ENCODE results near the gene LHX3. TPM values are rescaled to one million over a fixed set of nuclear protein-coding genes. Genes with fewer than 3 reads are reported as not detected.
A peak's percentile ranks its signal among the peaks of the same experiment; 100 is the strongest.

LHX3 gene
- total and polyA plus RNA-seq, 4 experiments from 2014 or later = not detected

GRCh38 chr9:136225748-136226679 is 21.1 kb upstream of the LHX3 start:
- CTCF ChIA-PET (ENCODE audit: partially characterized antibody) = interaction anchor here (0.6 to 1.5 kb wide), 3 partner anchors 9 to 14 kb away, joined by 3 to 4 read pairs (median 3); no protein-coding TSS in a partner anchor
- POLR2A ChIA-PET (ENCODE audit: partially characterized antibody) = interaction anchor here (0.6 to 1.3 kb wide), 2 partner anchors 19 to 41 kb away, joined by 3 read pairs; no protein-coding TSS in a partner anchor
- H3K27me3 ChIP-seq (ENCODE audit: insufficient read depth, low read length) = no peaks in the 10 kb centered on the region
- Mint-ChIP-seq H3K36me3 (peaks cover 16 to 38% of the 10 kb centered on the region in 2 donors), H3K4me1 (peaks cover 18 to 51% (median 22%) of the 10 kb centered on the region in 4 donors), H3K27me3 (no peaks in the 10 kb centered on the region), H3K9me3 (peaks cover 0 to 2% (median 0%) of the 10 kb centered on the region in 8 donors), H3K27ac (peak overlapping the region; percentile 88 to 99 (median 97)), H3K4me3 (peak overlapping the region; percentile 37 to 78 (median 70))
- intact Hi-C loops (cut with micrococcal nuclease) = no loop called here
- no peaks in the 10 kb centered on the region for H3K9me3 ChIP-seq (ENCODE audit: control insufficient read depth in 1 of 2, low read length in 2 of 2)
- peak overlapping the region; percentile 68 for H3K27ac ChIP-seq (ENCODE audit: low read depth, low read length)
- H3K4me3 ChIP-seq (ENCODE audit: low read length in 2 of 2) = peak overlapping the region in 1 of 2 donors; percentile 2
- peaks cover 19% of the 10 kb centered on the region for H3K36me3 ChIP-seq (ENCODE audit: insufficient read depth, low read length)
- peaks cover 40% of the 10 kb centered on the region for H3K4me1 ChIP-seq (ENCODE audit: insufficient read depth, low read length)
- peak; percentile 73 to 82 (median 77) for DNase-seq

DNA sequence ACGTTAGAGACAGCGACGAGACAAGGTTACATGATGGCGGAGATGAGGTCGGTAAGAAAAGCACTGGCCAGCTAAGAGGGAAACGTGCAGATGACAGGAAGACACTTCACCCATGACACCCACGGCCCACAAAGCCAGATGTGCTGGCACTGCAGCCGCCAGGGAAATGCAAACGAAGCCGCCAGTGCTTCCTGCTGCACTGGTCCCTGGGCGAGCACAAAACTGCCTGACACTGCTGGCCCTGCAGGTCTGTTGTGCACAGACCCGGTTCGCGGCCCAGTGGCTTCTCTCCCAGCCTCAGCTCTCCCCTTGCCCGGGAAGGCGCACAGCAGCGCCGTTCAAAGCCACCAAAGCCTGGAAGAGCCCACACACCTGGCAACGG is 20.4 kb upstream of the LHX3 start:
- H3K27me3 ChIP-seq (ENCODE audit: insufficient read depth, low read length) = no peaks in the 10 kb centered on the region
- Mint-ChIP-seq H3K9me3 (no peaks in the 10 kb centered on the region), H3K36me3 (peaks cover 20 to 43% of the 10 kb centered on the region in 2 donors), H3K4me1 (peaks cover 17 to 50% (median 24%) of the 10 kb centered on the region in 4 donors), H3K4me3 (peak overlapping the region; percentile 37 to 78 (median 72)), H3K27ac (peak overlapping the region; percentile 88 to 99 (median 97)), H3K27me3 (no peaks in the 10 kb centered on the region)
- peaks cover 46% of the 10 kb centered on the region for H3K4me1 ChIP-seq (ENCODE audit: insufficient read depth, low read length)
- DNase-seq = peak in 2 of 5 donors; percentile 58 to 68
- no peaks in the 10 kb centered on the region for H3K9me3 ChIP-seq (ENCODE audit: control insufficient read depth in 1 of 2, low read length in 2 of 2)
- peaks cover 21% of the 10 kb centered on the region for H3K36me3 ChIP-seq (ENCODE audit: insufficient read depth, low read length)
- ChIA-PET POLR2A (ENCODE audit: partially characterized antibody) (interaction anchor here (0.6 to 1.3 kb wide), 4 partner anchors 19 to 42 kb away, joined by 3 read pairs; partner anchors contain the start of gene QSOX2), CTCF (ENCODE audit: partially characterized antibody) (interaction anchor here (0.6 to 1.5 kb wide), 4 partner anchors 8 to 20 kb away, joined by 3 to 6 read pairs (median 4); no protein-coding TSS in a partner anchor)
- H3K4me3 ChIP-seq (ENCODE audit: low read length in 2 of 2) = peak overlapping the region in 1 of 2 donors; percentile 2
- peak overlapping the region; percentile 68 for H3K27ac ChIP-seq (ENCODE audit: low read depth, low read length)
- intact Hi-C loops (cut with micrococcal nuclease) = no loop called here

DNA sequence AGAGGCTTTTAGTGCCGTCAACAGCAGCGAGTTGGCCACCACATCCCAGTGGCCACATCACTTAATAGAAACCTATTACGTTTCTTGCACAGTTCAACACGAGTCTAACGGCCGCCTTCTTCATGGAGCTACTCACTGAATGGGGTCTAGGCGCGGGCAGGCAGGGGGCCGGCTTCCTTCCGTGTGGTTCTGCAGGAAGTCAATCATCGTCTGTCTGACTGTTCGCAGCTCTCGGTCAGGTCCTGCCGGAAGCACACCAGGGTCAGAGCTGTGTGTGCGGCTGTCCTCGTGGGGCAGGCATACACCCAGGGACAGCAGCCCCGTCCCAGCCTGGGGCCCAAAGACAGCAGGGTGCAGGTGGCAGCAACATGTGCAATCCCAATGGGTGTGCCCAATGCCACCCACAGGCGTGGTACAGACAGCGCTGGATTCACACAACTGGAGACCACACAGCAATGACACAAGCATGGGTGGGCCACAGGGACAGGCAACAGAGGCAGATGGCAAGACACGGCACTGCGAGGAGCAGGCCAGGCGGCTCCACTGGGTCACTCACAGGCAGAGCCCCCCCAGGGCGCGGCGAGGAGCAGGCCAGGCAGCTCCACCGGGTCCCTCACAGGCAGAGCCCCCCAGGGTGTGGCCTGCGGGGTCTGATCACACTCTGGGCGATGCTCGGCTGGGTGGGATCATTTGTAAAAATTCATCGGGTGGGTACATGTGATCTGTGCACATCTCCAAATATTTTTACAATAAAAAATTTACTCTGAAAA is 19.1 kb upstream of the LHX3 start:
- CTCF ChIA-PET (ENCODE audit: partially characterized antibody) = interaction anchor here (1.1 to 1.5 kb wide), 3 partner anchors 9 to 21 kb away, joined by 3 to 6 read pairs (median 4); no protein-coding TSS in a partner anchor
- peak overlapping the region; percentile 51 to 98 (median 85) for H3K27ac Mint-ChIP-seq
- H3K27me3 Mint-ChIP-seq = no peaks in the 10 kb centered on the region
- DNase-seq = no peak
- no peaks in the 10 kb centered on the region for H3K9me3 ChIP-seq (ENCODE audit: control insufficient read depth in 1 of 2, low read length in 2 of 2)
- H3K4me3 ChIP-seq (ENCODE audit: low read length in 2 of 2) = no peak overlapping the region
- H3K27me3 ChIP-seq (ENCODE audit: insufficient read depth, low read length) = no peaks in the 10 kb centered on the region
- H3K36me3 ChIP-seq (ENCODE audit: insufficient read depth, low read length) = peaks cover 21% of the 10 kb centered on the region
- H3K36me3 Mint-ChIP-seq = peaks cover 24 to 47% of the 10 kb centered on the region in 2 donors
- H3K4me1 ChIP-seq (ENCODE audit: insufficient read depth, low read length) = peaks cover 51% of the 10 kb centered on the region
- peak overlapping the region in 3 of 8 donors; percentile 17 to 75 (median 52) for H3K4me3 Mint-ChIP-seq
- H3K4me1 Mint-ChIP-seq = peaks cover 16 to 54% (median 26%) of the 10 kb centered on the region in 4 donors
- peak overlapping the region; percentile 68 for H3K27ac ChIP-seq (ENCODE audit: low read depth, low read length)
- H3K9me3 Mint-ChIP-seq = no peaks in the 10 kb centered on the region
- POLR2A ChIA-PET (ENCODE audit: partially characterized antibody) = interaction anchor here (1.1 kb wide), 2 partner anchors 22 to 43 kb away, joined by 3 to 5 read pairs; partner anchors contain the start of gene QSOX2
- intact Hi-C loops (cut with micrococcal nuclease) = no loop called here

DNA sequence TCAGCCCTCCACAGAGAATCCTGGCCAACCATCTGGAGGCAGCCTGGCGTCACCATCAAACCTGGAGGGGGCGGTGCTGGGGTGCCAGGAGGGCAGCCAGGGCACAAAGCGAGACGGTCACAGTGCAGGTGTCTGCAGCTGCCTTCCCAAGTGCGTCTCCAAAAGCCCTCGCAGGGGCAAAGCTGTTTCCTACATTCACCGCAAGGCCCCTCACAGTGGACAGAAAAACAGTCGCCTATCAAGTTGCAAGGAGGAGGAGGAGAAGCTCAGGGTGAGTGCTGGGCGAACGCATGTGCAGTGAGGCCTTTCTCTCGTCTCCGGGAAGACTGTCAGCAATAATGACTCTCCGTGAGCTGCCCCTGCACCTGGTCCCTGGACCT is 18.0 kb upstream of the LHX3 start:
- peaks cover 25% of the 10 kb centered on the region for H3K36me3 ChIP-seq (ENCODE audit: insufficient read depth, low read length)
- H3K27ac Mint-ChIP-seq = peak overlapping the region in 1 of 7 donors; percentile 86
- H3K36me3 Mint-ChIP-seq = peaks cover 27 to 50% of the 10 kb centered on the region in 2 donors
- no peak for DNase-seq
- peaks cover 15 to 49% (median 24%) of the 10 kb centered on the region in 4 donors for H3K4me1 Mint-ChIP-seq
- H3K9me3 ChIP-seq (ENCODE audit: control insufficient read depth in 1 of 2, low read length in 2 of 2) = no peaks in the 10 kb centered on the region
- H3K9me3 Mint-ChIP-seq = no peaks in the 10 kb centered on the region
- CTCF ChIA-PET (ENCODE audit: partially characterized antibody) = no interaction called here
- intact Hi-C loops (cut with micrococcal nuclease) = no loop called here
- H3K27ac ChIP-seq (ENCODE audit: low read depth, low read length) = no peak overlapping the region
- H3K4me3 Mint-ChIP-seq = no peak overlapping the region
- POLR2A ChIA-PET (ENCODE audit: partially characterized antibody) = no interaction called here
- no peak overlapping the region for H3K4me3 ChIP-seq (ENCODE audit: low read length in 2 of 2)
- peaks cover 51% of the 10 kb centered on the region for H3K4me1 ChIP-seq (ENCODE audit: insufficient read depth, low read length)
- H3K27me3 ChIP-seq (ENCODE audit: insufficient read depth, low read length) = no peaks in the 10 kb centered on the region
- no peaks in the 10 kb centered on the region for H3K27me3 Mint-ChIP-seq

- H3K4me1 Mint-ChIP-seq = peaks cover 14 to 49% (median 23%) of the 10 kb centered on the region in 4 donors
- H3K27ac Mint-ChIP-seq = peak overlapping the region in 2 of 7 donors; percentile 19 to 77
- H3K4me3 Mint-ChIP-seq = no peak overlapping the region
- intact Hi-C loops (cut with micrococcal nuclease) = no loop called here
- H3K4me3 ChIP-seq (ENCODE audit: low read length in 2 of 2) = no peak overlapping the region
- ChIA-PET POLR2A (ENCODE audit: partially characterized antibody) (no interaction called here), CTCF (ENCODE audit: partially characterized antibody) (no interaction called here)
- no peak for DNase-seq
- H3K27ac ChIP-seq (ENCODE audit: low read depth, low read length) = no peak overlapping the region
- peaks cover 27 to 50% of the 10 kb centered on the region in 2 donors for H3K36me3 Mint-ChIP-seq
- H3K4me1 ChIP-seq (ENCODE audit: insufficient read depth, low read length) = peaks cover 51% of the 10 kb centered on the region
- H3K27me3 ChIP-seq (ENCODE audit: insufficient read depth, low read length) = no peaks in the 10 kb centered on the region
- no peaks in the 10 kb centered on the region for H3K9me3 ChIP-seq (ENCODE audit: control insufficient read depth in 1 of 2, low read length in 2 of 2)
- no peaks in the 10 kb centered on the region for H3K27me3 Mint-ChIP-seq
- H3K36me3 ChIP-seq (ENCODE audit: insufficient read depth, low read length) = peaks cover 26% of the 10 kb centered on the region
- H3K9me3 Mint-ChIP-seq = no peaks in the 10 kb centered on the region
Measured at GRCh38 chr9:136222166-136222905, 17.4 kb upstream of the LHX3 start.

DNA sequence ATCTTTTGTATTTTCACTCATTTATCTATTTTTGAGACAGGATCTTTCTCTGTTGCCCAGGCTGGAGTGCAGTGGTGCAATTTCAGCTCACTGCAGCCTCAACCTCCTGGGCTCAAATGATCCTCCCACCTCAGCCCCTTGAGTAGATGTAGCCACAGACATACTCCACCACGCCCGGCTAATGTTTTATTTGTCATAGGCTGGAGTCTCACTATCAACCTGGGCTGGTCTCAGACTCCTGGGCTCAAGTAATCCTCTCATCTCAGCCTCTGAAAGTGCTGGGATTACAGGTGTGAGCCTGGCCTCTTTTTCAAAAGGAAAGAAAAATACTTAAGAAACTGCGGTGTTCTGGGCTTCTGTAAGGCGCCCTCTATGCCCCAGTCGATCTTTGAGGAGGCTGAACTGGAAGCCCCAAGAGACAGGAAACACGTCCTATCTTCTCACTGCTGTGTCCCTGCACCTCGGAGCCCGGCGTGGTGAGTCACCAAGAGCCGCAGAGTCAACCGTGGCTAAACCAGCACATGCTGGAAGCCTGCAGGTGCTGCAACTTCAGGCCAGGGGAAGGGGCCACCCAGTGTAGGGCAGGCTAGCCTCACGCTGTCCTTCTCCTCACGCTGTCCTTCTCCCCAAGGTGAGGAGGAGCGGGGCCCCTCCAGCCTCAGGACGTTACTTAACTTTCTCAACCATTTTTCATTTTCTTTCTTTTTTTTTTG is 15.2 kb upstream of the LHX3 start:
- POLR2A ChIA-PET (ENCODE audit: partially characterized antibody) = no interaction called here
- intact Hi-C loops (cut with micrococcal nuclease) = no loop called here
- no peaks in the 10 kb centered on the region for H3K27me3 Mint-ChIP-seq
- H3K4me3 Mint-ChIP-seq = peak overlapping the region in 2 of 8 donors; percentile 32 to 61
- peaks cover 30 to 53% of the 10 kb centered on the region in 2 donors for H3K36me3 Mint-ChIP-seq
- H3K4me3 ChIP-seq (ENCODE audit: low read length in 2 of 2) = no peak overlapping the region
- H3K36me3 ChIP-seq (ENCODE audit: insufficient read depth, low read length) = peaks cover 43% of the 10 kb centered on the region
- H3K9me3 ChIP-seq (ENCODE audit: control insufficient read depth in 1 of 2, low read length in 2 of 2) = no peaks in the 10 kb centered on the region
- CTCF ChIA-PET (ENCODE audit: partially characterized antibody) = no interaction called here
- no peaks in the 10 kb centered on the region for H3K27me3 ChIP-seq (ENCODE audit: insufficient read depth, low read length)
- peaks cover 35% of the 10 kb centered on the region for H3K4me1 ChIP-seq (ENCODE audit: insufficient read depth, low read length)
- no peak overlapping the region for H3K27ac ChIP-seq (ENCODE audit: low read depth, low read length)
- DNase-seq = peak; percentile 27 to 68 (median 41)
- peak overlapping the region; percentile 16 to 80 (median 66) for H3K27ac Mint-ChIP-seq
- no peaks in the 10 kb centered on the region for H3K9me3 Mint-ChIP-seq
- H3K4me1 Mint-ChIP-seq = peaks cover 7 to 30% (median 11%) of the 10 kb centered on the region in 4 donors

Data from CD4-positive, alpha-beta memory T cell (primary cell).